ENCODE data around the gene LPIN2. TPM values are rescaled to one million over a fixed set of nuclear protein-coding genes. Genes with fewer than 3 reads are reported as not detected.

The LPIN2 gene
- total and polyA plus RNA-seq, 4 donors: 58.6 to 284 (median 103) TPM

GRCh38 chr18:2976218-2977132 lies 36.5 kb downstream of the LPIN2 start:
- Histone ChIP-seq H3K9me3 (ENCODE audit: control insufficient read depth in 4 of 4, low read length in 3 of 4) (no peaks in the 10 kb centered on the region), H3K36me3 (ENCODE audit: control insufficient read depth in 4 of 4, insufficient read depth in 3 of 4, low read depth in 1 of 4, low read length in 3 of 4) (peaks cover 0 to 16% (median 0%) of the 10 kb centered on the region in 4 donors), H3K4me3 (ENCODE audit: low read depth in 1 of 3, low read length in 3 of 3) (no peak overlapping the region), H3K27ac (ENCODE audit: low read depth in 1 of 2, low read length in 2 of 2) (peak overlapping the region; percentile 11 to 64), H3K9ac (ENCODE audit: low read depth in 1 of 2, low read length in 2 of 2) (peak overlapping the region in 1 of 2 donors; percentile 26), H3K27me3 (ENCODE audit: control insufficient read depth in 4 of 4, insufficient read depth in 4 of 4, low read length in 3 of 4) (no peaks in the 10 kb centered on the region), H3K4me1 (ENCODE audit: control insufficient read depth in 4 of 4, insufficient read depth in 4 of 4, low read length in 3 of 4) (peaks cover 9 to 69% (median 52%) of the 10 kb centered on the region in 4 donors)
- TF ChIP-seq HNF4A (conservative IDR thresholded peaks at IDR 0.05): peak in 1 of 2 donors; percentile 31
- no peak for TF ChIP-seq ATF3 (IDR thresholded peaks at IDR 0.05)
- TF ChIP-seq FOXA2 (IDR thresholded peaks at IDR 0.05): no peak
- TF ChIP-seq MAX (IDR thresholded peaks at IDR 0.05): peak; percentile 69
- TF ChIP-seq HNF4G (IDR thresholded peaks at IDR 0.05): no peak
- 62% methylated on average over 8 of the region's 8 CpGs for WGBS
- no peak for DNase-seq (ENCODE audit: low spot score)

GRCh38 chr18:2974731-2975130 lies 38.2 kb downstream of the LPIN2 start:
- peaks cover 15 to 84% (median 69%) of the 10 kb centered on the region in 4 donors for H3K4me1 ChIP-seq (ENCODE audit: control insufficient read depth in 4 of 4, insufficient read depth in 4 of 4, low read length in 3 of 4)
- H3K4me3 ChIP-seq (ENCODE audit: low read depth in 1 of 3, low read length in 3 of 3): no peak overlapping the region

More at GRCh38 chr18:2974731-2975130, 38.2 kb downstream of the LPIN2 start:
- DNase-seq (ENCODE audit: low spot score): no peak
- H3K27ac ChIP-seq (ENCODE audit: low read depth in 1 of 2, low read length in 2 of 2): peak overlapping the region in 1 of 2 donors; percentile 25
- WGBS: 94% methylated on average over 3 of the region's 3 CpGs
- H3K27me3 ChIP-seq (ENCODE audit: control insufficient read depth in 4 of 4, insufficient read depth in 4 of 4, low read length in 3 of 4): no peaks in the 10 kb centered on the region
- H3K9ac ChIP-seq (ENCODE audit: low read depth in 1 of 2, low read length in 2 of 2): no peak overlapping the region
- TF ChIP-seq CTCF (IDR thresholded peaks at IDR 0.05; ENCODE audit: low read depth, low read length, missing input control) (no peak), TAF1 (conservative IDR thresholded peaks at IDR 0.05) (no peak), HNF4G (IDR thresholded peaks at IDR 0.05) (no peak), ATF3 (IDR thresholded peaks at IDR 0.05) (no peak), NR2F2 (IDR thresholded peaks at IDR 0.05) (no peak), MAX (IDR thresholded peaks at IDR 0.05) (no peak), YY1 (IDR thresholded peaks at IDR 0.05) (no peak), FOXA2 (IDR thresholded peaks at IDR 0.05) (no peak)
- H3K9me3 ChIP-seq (ENCODE audit: control insufficient read depth in 4 of 4, low read length in 3 of 4): no peaks in the 10 kb centered on the region
- H3K36me3 ChIP-seq (ENCODE audit: control insufficient read depth in 4 of 4, insufficient read depth in 3 of 4, low read depth in 1 of 4, low read length in 3 of 4): peaks cover 0 to 18% (median 0%) of the 10 kb centered on the region in 4 donors
